Glomerular visceral epithelial cell (primary cell): ENCODE data around the gene BMPR1A.
"Not testable (repeated sequence)": the region's sequence is repeated elsewhere in the genome, so short reads cannot be mapped to it uniquely, and the experiment has no call there.

Experiments
- DNase-seq: peaks from one replicate; pipeline ENCODE4 v3.0.0-alpha.2; 2016; ENCODE audit errors: extremely low spot score

Gene BMPR1A

DNA sequence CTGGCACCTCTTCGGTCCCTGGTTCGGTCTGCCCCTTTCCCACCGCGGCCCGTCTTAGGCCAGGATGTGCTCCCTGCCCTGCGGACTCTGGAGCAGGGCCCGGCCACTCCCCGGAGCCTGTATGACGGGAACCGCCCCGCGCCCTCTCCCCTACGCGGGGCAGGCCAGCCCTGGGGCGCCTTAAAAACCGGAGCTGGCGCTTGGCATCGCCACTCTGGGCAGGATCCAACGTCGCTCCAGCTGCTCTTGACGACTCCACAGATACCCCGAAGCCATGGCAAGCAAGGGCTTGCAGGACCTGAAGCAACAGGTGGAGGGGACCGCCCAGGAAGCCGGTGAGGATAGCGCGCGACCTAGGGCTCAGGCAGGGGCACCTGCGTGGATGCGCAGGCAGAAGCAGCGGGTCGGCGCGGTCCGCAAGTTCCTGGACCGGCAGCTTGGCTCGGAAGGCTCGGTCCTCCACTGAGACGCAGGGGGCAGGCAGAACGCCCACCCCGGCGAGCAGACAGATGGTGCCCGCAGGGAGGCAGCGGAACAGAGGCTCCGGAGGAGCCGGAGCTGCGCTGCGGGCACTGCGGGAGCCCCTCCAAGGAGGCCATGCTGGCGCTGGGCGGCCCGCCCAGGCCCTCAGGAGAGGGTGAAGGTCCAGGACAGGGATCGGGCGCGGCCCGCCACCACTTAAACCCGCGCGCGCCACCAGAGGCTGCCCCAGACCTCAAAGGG, 212.0 kb downstream of the BMPR1A start, which contains the start of gene ADIRF:
Gene ADIRF (plus strand): TSS at position 212 of the 723 bp plus-strand sequence. CDS start 63 bp downstream, at position 275.
- no peak for DNase-seq

DNA sequence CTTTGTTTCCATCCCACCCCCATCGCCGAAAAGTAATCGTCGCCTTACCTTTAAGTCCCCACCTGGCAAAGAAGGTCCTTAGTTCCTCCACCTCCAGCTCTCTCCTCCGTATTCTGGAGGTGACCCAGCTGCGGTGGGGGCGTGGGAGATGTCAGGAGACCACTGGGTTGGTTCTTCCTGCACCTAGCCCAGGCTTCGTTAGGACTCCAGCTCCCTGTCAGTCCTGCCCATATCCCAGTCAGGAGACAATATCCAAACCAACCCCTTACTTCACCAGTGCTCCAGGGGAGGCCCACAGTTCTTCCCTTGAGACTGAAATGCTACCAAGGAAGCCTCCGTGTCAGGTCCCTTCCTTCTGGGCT, 212.6 kb downstream of the BMPR1A start:
- DNase-seq = no peak

DNA sequence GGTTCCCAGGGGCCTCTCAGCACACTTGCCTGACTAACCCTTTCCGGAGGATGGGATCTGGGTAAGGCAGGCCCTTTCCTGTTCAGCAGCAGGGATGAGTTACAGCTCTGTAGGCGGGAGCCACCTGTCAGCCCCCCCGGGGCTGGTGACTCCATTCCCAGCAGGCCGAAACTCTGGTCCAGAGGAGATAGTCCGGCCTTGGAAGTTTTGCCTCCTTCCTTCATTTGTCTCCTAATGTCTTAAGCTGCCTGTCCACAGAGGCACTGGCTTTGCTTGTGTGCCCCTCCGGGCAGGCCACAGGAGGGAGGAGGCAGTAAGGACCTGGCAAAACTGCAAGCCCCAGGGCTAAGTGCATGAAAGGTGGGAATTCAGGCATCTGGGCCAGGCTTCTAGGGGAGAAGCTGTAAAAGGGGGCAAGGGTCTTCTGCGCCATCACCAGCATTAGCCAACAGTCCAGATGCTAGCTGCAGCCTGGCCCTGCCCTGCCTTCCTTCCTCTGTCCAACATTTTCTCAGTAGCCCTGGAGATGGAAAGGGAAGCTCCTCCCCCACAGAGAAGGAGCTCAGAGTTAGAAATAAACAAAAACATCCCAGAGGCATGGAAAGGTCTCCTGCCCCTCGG, 213.1 kb downstream of the BMPR1A start:
- no peak for DNase-seq

DNA sequence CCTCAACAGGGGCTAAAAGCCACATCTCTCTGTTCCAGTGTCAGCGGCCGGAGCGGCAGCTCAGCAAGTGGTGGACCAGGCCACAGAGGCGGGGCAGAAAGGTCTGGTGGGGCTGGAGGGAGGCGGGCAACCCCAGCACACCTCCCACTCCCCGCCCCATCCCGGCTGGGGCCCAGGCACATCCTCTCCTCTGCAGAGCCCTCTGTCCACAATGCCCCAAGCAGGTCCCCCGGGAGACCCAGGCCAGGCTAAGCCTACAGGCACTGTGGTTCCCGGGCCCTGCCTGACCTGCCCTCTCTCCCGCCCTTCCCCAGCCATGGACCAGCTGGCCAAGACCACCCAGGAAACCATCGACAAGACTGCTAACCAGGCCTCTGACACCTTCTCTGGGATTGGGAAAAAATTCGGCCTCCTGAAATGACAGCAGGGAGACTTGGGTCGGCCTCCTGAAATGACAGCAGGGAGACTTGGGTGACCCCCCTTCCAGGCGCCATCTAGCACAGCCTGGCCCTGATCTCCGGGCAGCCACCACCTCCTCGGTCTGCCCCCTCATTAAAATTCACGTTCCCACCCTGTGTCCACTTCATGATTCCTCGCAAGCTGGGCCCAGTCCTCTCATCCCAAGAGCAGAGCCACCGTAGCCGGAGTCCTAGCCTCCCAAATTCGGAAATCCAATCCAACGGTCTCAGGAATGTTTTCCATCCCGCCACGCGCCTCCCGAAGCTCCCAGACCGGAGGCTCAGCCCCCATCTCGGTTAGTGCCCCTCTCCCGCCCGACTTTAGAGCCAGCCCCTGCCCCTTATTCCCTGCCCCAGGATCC, 214.0 kb downstream of the BMPR1A start:
- peak; percentile 48 for DNase-seq

DNA sequence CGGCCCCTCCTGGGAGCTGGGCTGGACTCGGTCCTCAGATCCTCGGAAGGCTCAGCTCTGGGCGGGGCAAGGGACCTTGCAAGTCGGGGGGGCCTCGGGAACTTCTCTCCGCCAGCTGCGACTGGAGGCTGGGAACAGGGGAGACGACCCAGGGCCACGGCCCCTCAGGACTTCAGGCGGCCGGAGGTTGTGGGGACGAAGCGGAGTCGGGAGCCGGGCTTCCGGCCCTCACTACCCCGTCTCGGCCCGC, 214.5 kb downstream of the BMPR1A start:
- DNase-seq = no peak

DNA sequence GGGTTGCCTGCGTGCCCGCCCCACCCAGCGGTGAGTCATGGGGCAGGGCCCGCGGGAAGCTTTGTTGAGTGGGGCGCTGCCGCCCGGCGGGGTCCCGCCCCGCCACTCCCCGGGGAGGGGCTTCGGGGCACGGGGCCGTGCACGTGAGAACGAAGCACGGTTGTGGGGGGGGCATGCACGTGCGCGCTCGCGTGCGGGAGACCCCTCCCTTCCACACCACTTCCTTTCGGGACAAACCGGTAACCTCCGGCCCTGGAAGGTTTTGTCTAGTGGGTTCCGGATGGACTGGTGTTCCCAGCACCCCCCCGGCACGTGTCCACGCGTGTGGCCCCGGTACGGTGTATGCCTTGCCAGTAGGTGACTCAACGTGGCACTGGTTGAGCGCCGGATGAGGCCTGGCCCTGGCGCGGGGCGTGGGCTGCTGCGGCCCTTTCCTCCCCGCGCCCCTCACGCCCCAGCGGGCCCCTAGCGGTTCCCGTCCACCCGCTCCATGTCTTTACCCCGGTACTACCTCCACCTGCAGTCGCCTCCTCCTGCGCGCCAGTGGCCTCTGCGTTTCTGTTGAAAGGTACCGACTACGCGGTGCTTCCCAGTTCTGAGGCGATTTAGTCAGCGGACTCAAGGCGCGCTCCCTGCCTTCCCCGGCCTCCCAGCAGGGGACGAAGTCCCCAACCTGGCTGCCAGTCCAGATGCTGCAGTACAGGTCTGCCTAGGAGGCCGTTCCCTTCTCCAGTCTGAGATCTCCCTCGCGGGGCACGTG, 215.0 kb downstream of the BMPR1A start:
- peak; percentile 94 for DNase-seq

DNA sequence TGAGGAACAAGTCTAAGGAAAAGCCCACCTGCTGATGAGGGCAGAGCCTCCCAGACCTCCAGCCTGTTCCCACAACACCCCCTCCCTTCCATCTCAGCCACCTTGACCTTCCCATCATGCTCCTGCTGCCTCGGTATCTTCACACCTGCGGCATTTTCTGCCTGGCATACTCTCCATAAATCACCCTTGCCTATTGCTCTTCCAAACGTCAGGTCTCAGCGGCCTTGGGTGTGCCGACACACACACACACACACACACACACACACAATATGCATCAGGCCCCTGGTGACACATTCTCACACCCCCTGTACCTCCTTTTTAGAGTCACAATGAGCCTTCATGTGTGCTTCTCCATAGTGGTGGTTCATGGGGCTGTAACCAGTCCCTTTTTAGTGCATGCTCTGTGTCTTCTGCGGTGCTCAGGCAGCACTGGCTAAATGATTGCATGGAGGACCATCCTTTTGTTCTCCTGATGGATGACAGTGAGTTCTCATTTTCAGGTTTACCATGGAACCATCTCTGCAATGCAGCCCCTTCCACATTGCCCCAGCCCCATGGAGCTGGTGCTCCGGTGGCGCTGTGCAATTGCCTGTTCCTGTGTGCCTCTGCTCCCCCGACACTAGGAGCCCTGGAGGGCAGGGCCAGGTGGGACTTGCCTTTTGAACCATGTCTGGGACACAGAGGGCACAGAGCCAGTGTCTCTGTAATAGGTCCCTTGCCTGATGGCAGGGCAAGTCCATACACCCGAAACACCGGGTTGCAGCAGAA, 216.4 kb downstream of the BMPR1A start:
- DNase-seq = no peak

DNA sequence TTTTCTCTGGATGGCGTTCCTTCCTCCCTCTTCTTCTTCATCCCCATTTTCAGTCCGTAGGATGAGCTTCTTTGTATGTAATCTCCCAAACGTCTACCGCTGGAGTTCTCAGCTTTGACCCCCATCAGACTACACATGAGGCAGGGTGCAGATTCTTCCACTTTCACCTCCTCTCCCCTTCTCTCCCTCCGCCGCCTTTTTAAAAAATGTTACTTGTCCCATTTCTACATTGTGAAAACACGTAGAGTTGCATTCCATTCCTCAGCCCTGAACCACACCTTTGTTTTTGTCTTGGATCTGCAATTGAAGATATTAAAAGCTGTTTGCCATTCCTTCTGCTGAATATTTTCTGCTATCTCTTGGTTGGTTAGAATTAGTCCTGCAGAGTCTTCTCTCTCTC, 218.1 kb downstream of the BMPR1A start:
- no peak for DNase-seq

DNA sequence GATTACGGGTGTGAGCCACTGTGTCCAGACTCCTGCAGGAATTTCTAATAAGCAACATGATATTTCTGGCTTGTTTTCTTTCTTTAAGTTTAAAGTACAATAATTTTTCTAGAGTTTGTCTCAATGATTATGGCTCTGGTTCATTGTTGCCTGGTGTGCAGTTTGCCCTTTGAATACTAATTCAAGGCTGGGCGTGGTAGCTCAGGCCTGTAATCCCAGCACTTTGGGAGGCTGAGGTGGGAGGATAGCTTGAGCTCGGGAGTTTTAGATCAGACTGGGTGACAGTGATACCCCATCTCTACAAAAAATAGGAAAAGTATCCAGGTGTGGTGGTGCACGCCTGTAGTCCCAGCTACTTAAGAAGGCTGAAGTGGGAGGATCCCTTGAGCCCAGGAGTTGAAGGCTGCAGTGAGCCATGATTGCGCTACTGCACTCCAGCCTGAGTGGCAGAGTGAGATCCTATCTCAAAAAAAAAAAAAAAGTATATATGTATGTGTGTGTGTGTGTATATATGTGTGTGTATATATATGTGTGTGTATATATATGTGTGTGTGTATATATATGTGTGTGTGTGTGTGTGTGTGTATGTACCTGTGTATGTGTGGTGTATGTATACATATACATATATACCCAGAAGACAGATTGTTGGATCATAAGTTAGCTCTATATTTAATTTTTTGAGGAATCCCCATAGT, 220.1 kb downstream of the BMPR1A start:
- no peak for DNase-seq

DNA sequence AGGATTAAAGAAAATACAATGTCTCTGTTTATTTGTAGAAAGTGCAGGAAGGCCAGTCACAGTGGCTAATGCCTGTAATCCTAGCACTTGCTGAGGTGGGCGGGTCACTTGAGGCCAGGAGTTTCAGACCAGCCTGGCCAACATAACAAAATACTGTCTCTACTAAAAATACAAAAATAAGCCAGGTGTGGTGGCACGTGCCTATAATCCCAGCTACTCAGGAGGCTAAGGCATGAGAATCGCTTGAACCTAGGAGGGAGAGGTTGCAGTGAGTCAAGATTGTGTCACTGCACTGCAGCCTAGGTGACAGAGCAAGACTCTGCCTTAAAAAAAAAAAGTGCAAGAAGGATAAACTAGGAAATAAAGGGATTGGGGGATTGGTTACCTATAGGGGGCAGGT, 222.0 kb downstream of the BMPR1A start:
- not testable (repeated sequence) for DNase-seq

DNA sequence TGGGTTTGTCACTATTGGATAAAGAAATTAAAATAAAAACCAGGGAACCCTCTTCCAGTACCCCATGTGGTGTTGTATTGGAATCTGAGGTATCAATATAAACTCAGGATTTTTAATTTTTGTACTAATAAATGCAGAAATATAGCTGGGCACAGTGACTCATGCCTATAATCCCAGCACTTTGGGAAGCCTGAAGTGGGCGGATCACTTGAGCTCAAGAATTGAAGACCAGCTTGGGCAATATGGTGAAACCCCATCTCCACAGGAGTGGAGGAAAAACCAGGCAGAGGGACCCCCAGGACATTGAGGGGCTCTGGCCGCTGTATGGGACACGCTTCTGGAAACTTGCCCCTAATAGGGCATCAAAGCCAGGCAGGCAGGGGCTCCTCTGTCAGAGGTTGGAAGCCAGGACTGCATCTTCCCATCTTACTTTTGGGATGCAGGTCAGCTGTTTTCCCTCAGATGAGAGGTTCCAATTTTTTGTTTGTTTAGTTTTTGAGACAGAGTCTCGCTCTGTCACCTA, 222.9 kb downstream of the BMPR1A start:
- no peak for DNase-seq

DNA sequence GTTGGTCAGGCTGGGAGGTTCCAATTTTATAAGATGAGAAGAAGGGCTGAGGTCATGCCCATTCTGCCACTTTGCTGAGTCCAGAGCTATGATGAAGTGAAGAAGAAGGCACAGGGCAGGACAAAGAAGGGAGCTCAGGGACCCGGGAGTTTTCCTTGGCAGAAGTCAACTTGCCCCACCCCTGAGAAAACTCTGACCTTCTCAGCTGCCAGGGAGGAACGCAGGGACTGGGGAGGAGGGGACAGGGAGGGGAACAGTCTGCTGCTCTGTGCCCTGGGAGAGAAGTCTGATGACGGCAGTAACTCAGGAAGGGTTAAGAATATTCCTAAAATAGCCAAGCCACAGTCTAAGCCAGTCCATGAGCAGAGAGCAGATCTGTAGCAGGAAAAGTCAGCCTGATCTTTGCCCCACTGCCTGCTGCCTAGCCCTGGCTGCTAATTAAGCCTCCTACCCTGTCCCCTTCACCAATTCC, 223.6 kb downstream of the BMPR1A start:
- DNase-seq = no peak

DNA sequence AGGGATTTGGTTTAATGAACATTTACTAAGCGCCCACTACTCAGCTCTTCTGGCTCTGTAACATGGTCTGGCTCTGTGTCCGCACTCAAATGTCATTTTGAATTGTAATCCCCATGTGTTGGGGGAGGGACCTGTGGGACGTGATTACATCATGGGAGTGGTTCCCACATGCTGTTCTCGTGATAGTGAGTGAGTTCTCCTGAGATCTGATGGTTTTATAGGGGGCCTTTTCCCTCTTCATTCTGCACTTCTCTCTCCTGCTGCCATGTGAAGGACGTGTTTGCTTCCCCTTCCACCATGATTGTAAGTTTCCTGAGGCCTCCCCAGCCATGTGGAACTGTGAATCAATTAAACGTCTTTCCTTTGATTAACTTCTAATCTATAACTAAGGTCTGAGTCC, 224.6 kb downstream of the BMPR1A start:
- DNase-seq = not testable (repeated sequence)

DNA sequence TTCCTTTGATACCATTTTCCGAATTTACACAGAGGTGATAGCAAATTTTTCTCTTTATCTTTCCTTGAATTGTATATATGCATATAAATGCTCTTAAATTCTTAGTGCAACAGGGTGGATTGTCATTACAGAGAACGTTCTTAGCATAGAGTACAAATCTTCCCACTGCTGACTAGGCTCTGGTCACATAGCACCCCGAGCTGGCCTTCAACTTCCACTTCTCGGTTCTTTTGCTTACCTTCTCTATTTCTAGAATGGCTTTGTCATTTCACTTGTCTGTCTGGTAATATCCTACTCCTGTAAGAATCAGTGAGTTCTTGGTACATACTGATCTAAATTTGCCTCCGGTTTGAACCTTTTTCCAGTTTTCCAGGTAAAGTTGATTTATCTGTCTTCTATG, 225.3 kb downstream of the BMPR1A start:
- no peak for DNase-seq
